ENCODE data around the gene GADL1. TPM values are rescaled to one million over a fixed set of nuclear protein-coding genes. Genes with fewer than 3 reads are reported as not detected.

Gene GADL1
- total RNA-seq, 1 donor from 2014 or later = not detected

DNA sequence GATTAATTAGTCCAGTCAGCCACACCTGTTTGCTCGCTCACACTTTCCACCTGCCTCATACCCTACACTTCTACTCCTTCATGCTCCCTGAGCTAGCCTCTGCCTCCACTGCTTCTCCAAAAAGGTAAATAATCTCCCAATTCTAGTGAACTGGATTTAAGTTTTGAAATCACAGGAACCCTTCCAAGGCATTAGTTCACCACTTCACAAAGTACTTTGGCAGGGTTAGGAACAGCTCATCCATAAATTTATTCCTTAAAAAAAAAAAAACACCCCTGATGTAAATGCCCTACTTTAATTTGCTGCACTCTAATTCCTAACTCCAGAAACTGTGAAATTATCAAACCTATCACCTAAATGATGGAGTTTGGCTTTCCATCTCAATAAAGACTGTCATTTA lies 58.3 kb downstream of the GADL1 start:
- no peak for DNase-seq
- H3K27me3 ChIP-seq (ENCODE audit: low read depth) = no peaks in the 10 kb centered on the region
- no peak overlapping the region for H3K4me3 ChIP-seq
- no peak for TF ChIP-seq CTCF (IDR thresholded peaks at IDR 0.05)
- no peaks in the 10 kb centered on the region for H3K4me1 ChIP-seq
- H3K27ac ChIP-seq = no peak overlapping the region
- H3K36me3 ChIP-seq = no peaks in the 10 kb centered on the region
- no peaks in the 10 kb centered on the region for H3K9me3 ChIP-seq
- intact Hi-C loops (cut with DNase I) = no loop called here
- ATAC-seq = no peak

DNA sequence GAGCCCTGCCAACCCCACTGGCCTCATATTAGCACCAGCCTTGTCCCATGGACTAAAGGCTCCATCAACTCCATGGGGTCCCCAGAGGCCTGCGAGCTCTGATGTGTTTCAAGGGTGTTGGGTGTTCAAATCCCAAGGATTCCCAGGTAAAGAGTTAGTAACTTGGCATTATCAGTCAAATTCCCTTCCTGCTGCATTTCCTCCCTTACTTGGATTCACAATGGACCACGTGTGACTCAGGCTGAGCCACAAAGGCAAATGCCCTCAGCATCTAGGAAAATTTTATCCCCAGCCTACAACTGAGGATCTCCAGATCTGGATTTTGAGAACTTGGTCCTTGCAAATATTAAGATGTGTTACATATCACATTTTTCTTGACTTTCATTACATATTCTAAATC lies 58.8 kb downstream of the GADL1 start:
- ATAC-seq = no peak
- no peaks in the 10 kb centered on the region for H3K36me3 ChIP-seq
- H3K4me3 ChIP-seq = no peak overlapping the region
- no peaks in the 10 kb centered on the region for H3K4me1 ChIP-seq
- H3K27ac ChIP-seq = no peak overlapping the region
- no peaks in the 10 kb centered on the region for H3K9me3 ChIP-seq
- DNase-seq = no peak
- no peak for TF ChIP-seq CTCF (IDR thresholded peaks at IDR 0.05)
- intact Hi-C loops (cut with DNase I) = no loop called here
- no peaks in the 10 kb centered on the region for H3K27me3 ChIP-seq (ENCODE audit: low read depth)

DNA sequence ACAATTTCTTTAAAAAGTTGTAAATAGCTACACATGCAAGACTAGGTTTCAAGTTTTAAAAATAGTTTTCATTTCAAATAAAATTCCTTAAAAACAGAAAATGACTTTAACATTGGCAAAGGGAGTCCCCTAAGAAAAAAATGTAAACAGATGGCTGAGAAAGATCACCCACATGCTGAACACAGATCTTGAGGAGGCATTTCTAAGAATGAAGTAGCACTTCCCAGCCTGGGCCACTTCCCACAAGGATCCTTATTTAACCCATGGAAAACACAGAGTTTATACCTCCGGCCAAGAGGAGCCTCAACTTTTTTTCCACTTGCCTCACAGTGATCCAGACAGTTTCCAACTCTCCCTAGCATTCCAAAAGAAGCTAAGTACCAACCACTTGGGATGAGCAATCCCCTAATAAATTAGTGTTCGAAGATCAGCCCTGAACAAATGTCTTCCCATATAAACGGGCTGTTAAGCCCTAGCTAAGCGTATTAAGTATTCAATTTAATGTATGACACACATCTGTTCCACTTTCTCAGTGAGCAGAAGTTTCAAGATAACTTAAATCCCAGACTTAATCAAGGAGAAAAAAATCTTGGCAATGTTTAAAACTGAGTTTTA lies 61.4 kb downstream of the GADL1 start:
- H3K27me3 ChIP-seq (ENCODE audit: low read depth) = no peaks in the 10 kb centered on the region
- no peaks in the 10 kb centered on the region for H3K36me3 ChIP-seq
- no peak overlapping the region for H3K4me3 ChIP-seq
- no peak for ATAC-seq
- H3K9me3 ChIP-seq = no peaks in the 10 kb centered on the region
- intact Hi-C loops (cut with DNase I) = no loop called here
- H3K4me1 ChIP-seq = no peaks in the 10 kb centered on the region
- no peak for TF ChIP-seq CTCF (IDR thresholded peaks at IDR 0.05)
- DNase-seq = no peak
- no peak overlapping the region for H3K27ac ChIP-seq

GRCh38 chr3:30827080-30827479 lies 67.4 kb downstream of the GADL1 start:
- intact Hi-C loops (cut with DNase I) = no loop called here
- H3K27ac ChIP-seq = no peak overlapping the region
- H3K36me3 ChIP-seq = no peaks in the 10 kb centered on the region
- DNase-seq (no peak), ATAC-seq (no peak)
- no peak for TF ChIP-seq CTCF (IDR thresholded peaks at IDR 0.05)
- H3K4me1 ChIP-seq = no peaks in the 10 kb centered on the region
- H3K4me3 ChIP-seq = no peak overlapping the region
- H3K27me3 ChIP-seq (ENCODE audit: low read depth) = no peaks in the 10 kb centered on the region
- H3K9me3 ChIP-seq = no peaks in the 10 kb centered on the region

DNA sequence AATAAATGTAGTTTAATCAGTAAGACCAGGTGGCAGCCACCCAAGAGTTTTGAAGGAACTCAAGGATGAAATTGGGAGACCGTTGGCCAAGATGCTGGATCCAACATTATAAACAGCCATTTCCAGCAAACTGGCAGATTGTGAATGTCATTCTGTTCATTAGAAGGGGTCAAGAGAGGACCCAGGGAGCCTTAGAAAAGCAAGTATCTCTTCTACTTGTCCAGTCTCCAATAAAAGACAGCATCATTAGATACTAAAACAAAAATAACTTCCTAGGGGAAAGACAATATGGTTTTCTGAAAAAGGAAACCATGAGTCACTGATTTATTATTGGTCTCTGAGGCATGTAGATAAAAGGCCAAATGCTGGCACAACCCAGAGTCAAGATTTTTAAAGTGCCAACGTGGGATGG lies 67.9 kb downstream of the GADL1 start:
- Histone ChIP-seq H3K27ac (no peak overlapping the region), H3K9me3 (no peaks in the 10 kb centered on the region), H3K4me3 (no peak overlapping the region), H3K27me3 (ENCODE audit: low read depth) (no peaks in the 10 kb centered on the region), H3K36me3 (no peaks in the 10 kb centered on the region), H3K4me1 (no peaks in the 10 kb centered on the region)
- ATAC-seq (no peak), DNase-seq (no peak)
- TF ChIP-seq CTCF (IDR thresholded peaks at IDR 0.05) = no peak
- intact Hi-C loops (cut with DNase I) = no loop called here
